GM18498 (cell line): ENCODE measurements around the gene HES1.
A peak's percentile ranks its signal among the peaks of the same experiment; 100 is the strongest.

Experiments
- ATAC-seq: cut with Tn5 transposase; IDR thresholded peaks from one replicate; pipeline ENCODE4 v1.9.1; 2021; ENCODE audit warnings: mild to moderate bottlenecking, moderate library complexity; ENCODE audit not compliant: unreplicated experiment

HES1 gene

GRCh38 chr3:194101592-194102432 lies 34.1 kb upstream of the HES1 start:
- ATAC-seq = peak; percentile 24

- peak; percentile 20 for ATAC-seq
These were observed 33.5 kb upstream of the HES1 start for GRCh38 chr3:194102436-194102835.

GRCh38 chr3:194103505-194103904 lies 32.4 kb upstream of the HES1 start:
- ATAC-seq = no peak

GRCh38 chr3:194103983-194104751 lies 31.8 kb upstream of the HES1 start:
- no peak for ATAC-seq

GRCh38 chr3:194105292-194105691 lies 30.7 kb upstream of the HES1 start:
- no peak for ATAC-seq

GRCh38 chr3:194107107-194107506 lies 28.8 kb upstream of the HES1 start:
- no peak for ATAC-seq

GRCh38 chr3:194109192-194109863 lies 26.6 kb upstream of the HES1 start:
- ATAC-seq = no peak

GRCh38 chr3:194110483-194110882 lies 25.5 kb upstream of the HES1 start:
- ATAC-seq = no peak

GRCh38 chr3:194111336-194111735 lies 24.6 kb upstream of the HES1 start:
- ATAC-seq = no peak

GRCh38 chr3:194112120-194113106 lies 23.5 kb upstream of the HES1 start:
- no peak for ATAC-seq

GRCh38 chr3:194114123-194114522 lies 21.8 kb upstream of the HES1 start:
- no peak for ATAC-seq

GRCh38 chr3:194117104-194117845 lies 18.7 kb upstream of the HES1 start:
- no peak for ATAC-seq

GRCh38 chr3:194118920-194119319 lies 17.0 kb upstream of the HES1 start:
- ATAC-seq = no peak

GRCh38 chr3:194119831-194120590 lies 15.9 kb upstream of the HES1 start:
- ATAC-seq = no peak

- no peak for ATAC-seq
These were observed 14.9 kb upstream of the HES1 start for GRCh38 chr3:194120789-194121770.

- ATAC-seq = no peak
These were observed 13.9 kb upstream of the HES1 start for GRCh38 chr3:194121891-194122631.

- ATAC-seq = no peak
These were observed 12.2 kb upstream of the HES1 start for GRCh38 chr3:194123726-194124125.
